Measurements from ENCODE around the gene ATP6V1E1.

The ATP6V1E1 gene

GRCh38 chr22:17606496-17606895 lies 22.1 kb downstream of the ATP6V1E1 start:
- Mint-ChIP-seq H3K9me3 (ENCODE audit: low read depth) (no peaks in the 10 kb centered on the region), H3K27ac (no peak overlapping the region), H3K4me1 (ENCODE audit: low read depth) (peaks cover 2% of the 10 kb centered on the region)

GRCh38 chr22:17603668-17604067 lies 24.9 kb downstream of the ATP6V1E1 start:
- no peak overlapping the region for H3K4me3 Mint-ChIP-seq
- no peak overlapping the region for H3K27ac Mint-ChIP-seq
- H3K36me3 Mint-ChIP-seq: peaks cover 4% of the 10 kb centered on the region
- no peaks in the 10 kb centered on the region for H3K9me3 Mint-ChIP-seq (ENCODE audit: low read depth)
- no peaks in the 10 kb centered on the region for H3K27me3 Mint-ChIP-seq
- peaks cover 3% of the 10 kb centered on the region for H3K4me1 Mint-ChIP-seq (ENCODE audit: low read depth)

More at GRCh38 chr22:17606496-17606895, 22.1 kb downstream of the ATP6V1E1 start:
- Mint-ChIP-seq H3K4me3 (no peak overlapping the region), H3K27me3 (no peaks in the 10 kb centered on the region), H3K36me3 (no peaks in the 10 kb centered on the region)

GRCh38 chr22:17601031-17601430 lies 27.5 kb downstream of the ATP6V1E1 start:
- Mint-ChIP-seq H3K36me3 (peaks cover 17% of the 10 kb centered on the region), H3K27ac (peak overlapping the region; percentile 73), H3K4me3 (no peak overlapping the region), H3K4me1 (ENCODE audit: low read depth) (peaks cover 3% of the 10 kb centered on the region), H3K27me3 (no peaks in the 10 kb centered on the region), H3K9me3 (ENCODE audit: low read depth) (no peaks in the 10 kb centered on the region)

- Mint-ChIP-seq H3K9me3 (ENCODE audit: low read depth) (no peaks in the 10 kb centered on the region), H3K27me3 (no peaks in the 10 kb centered on the region), H3K27ac (no peak overlapping the region), H3K4me3 (no peak overlapping the region), H3K4me1 (ENCODE audit: low read depth) (peaks cover 3% of the 10 kb centered on the region), H3K36me3 (peaks cover 17% of the 10 kb centered on the region)
Measured at GRCh38 chr22:17598318-17598717, 30.2 kb downstream of the ATP6V1E1 start.

- Mint-ChIP-seq H3K4me3 (no peak overlapping the region), H3K4me1 (ENCODE audit: low read depth) (peaks cover 3% of the 10 kb centered on the region), H3K9me3 (ENCODE audit: low read depth) (no peaks in the 10 kb centered on the region), H3K36me3 (peaks cover 20% of the 10 kb centered on the region), H3K27ac (no peak overlapping the region), H3K27me3 (no peaks in the 10 kb centered on the region)
Measured at GRCh38 chr22:17597217-17597616, 31.3 kb downstream of the ATP6V1E1 start.

- no peak overlapping the region for H3K4me3 Mint-ChIP-seq
- H3K4me1 Mint-ChIP-seq (ENCODE audit: low read depth): peaks cover 2% of the 10 kb centered on the region
- no peaks in the 10 kb centered on the region for H3K9me3 Mint-ChIP-seq (ENCODE audit: low read depth)
- no peak overlapping the region for H3K27ac Mint-ChIP-seq
- H3K27me3 Mint-ChIP-seq: no peaks in the 10 kb centered on the region
- peaks cover 20% of the 10 kb centered on the region for H3K36me3 Mint-ChIP-seq
Measured at GRCh38 chr22:17596226-17596625, 32.3 kb downstream of the ATP6V1E1 start.

- no peaks in the 10 kb centered on the region for H3K4me1 Mint-ChIP-seq (ENCODE audit: low read depth)
- H3K36me3 Mint-ChIP-seq: peaks cover 9% of the 10 kb centered on the region
- no peak overlapping the region for H3K4me3 Mint-ChIP-seq
- peak overlapping the region; percentile 68 for H3K27ac Mint-ChIP-seq
- no peaks in the 10 kb centered on the region for H3K9me3 Mint-ChIP-seq (ENCODE audit: low read depth)
- H3K27me3 Mint-ChIP-seq: no peaks in the 10 kb centered on the region
Measured at GRCh38 chr22:17592201-17592600, 36.3 kb downstream of the ATP6V1E1 start.

- Mint-ChIP-seq H3K27me3 (no peaks in the 10 kb centered on the region), H3K27ac (no peak overlapping the region), H3K4me3 (no peak overlapping the region), H3K36me3 (peaks cover 3% of the 10 kb centered on the region), H3K4me1 (ENCODE audit: low read depth) (no peaks in the 10 kb centered on the region), H3K9me3 (ENCODE audit: low read depth) (no peaks in the 10 kb centered on the region)
Measured at GRCh38 chr22:17590586-17590985, 38.0 kb downstream of the ATP6V1E1 start.

- Mint-ChIP-seq H3K36me3 (peaks cover 3% of the 10 kb centered on the region), H3K4me1 (ENCODE audit: low read depth) (no peaks in the 10 kb centered on the region), H3K4me3 (no peak overlapping the region), H3K27me3 (no peaks in the 10 kb centered on the region), H3K27ac (peak overlapping the region; percentile 8), H3K9me3 (ENCODE audit: low read depth) (no peaks in the 10 kb centered on the region)
Measured at GRCh38 chr22:17589810-17590375, 38.7 kb downstream of the ATP6V1E1 start.

- no peak overlapping the region for H3K4me3 Mint-ChIP-seq
- peaks cover 3% of the 10 kb centered on the region for H3K36me3 Mint-ChIP-seq
- no peak overlapping the region for H3K27ac Mint-ChIP-seq
- H3K4me1 Mint-ChIP-seq (ENCODE audit: low read depth): no peaks in the 10 kb centered on the region
- no peaks in the 10 kb centered on the region for H3K9me3 Mint-ChIP-seq (ENCODE audit: low read depth)
- H3K27me3 Mint-ChIP-seq: no peaks in the 10 kb centered on the region
Measured at GRCh38 chr22:17588606-17589005, 39.9 kb downstream of the ATP6V1E1 start.

GRCh38 chr22:17587629-17588028 lies 40.9 kb downstream of the ATP6V1E1 start:
- Mint-ChIP-seq H3K4me3 (no peak overlapping the region), H3K36me3 (no peaks in the 10 kb centered on the region), H3K4me1 (ENCODE audit: low read depth) (no peaks in the 10 kb centered on the region), H3K27me3 (no peaks in the 10 kb centered on the region), H3K9me3 (ENCODE audit: low read depth) (no peaks in the 10 kb centered on the region), H3K27ac (no peak overlapping the region)

- Mint-ChIP-seq H3K27me3 (no peaks in the 10 kb centered on the region), H3K9me3 (ENCODE audit: low read depth) (no peaks in the 10 kb centered on the region), H3K4me3 (no peak overlapping the region), H3K36me3 (no peaks in the 10 kb centered on the region), H3K4me1 (ENCODE audit: low read depth) (no peaks in the 10 kb centered on the region), H3K27ac (no peak overlapping the region)
Measured at GRCh38 chr22:17586831-17587440, 41.6 kb downstream of the ATP6V1E1 start.

GRCh38 chr22:17583151-17583550 lies 45.4 kb downstream of the ATP6V1E1 start:
- peaks cover 2% of the 10 kb centered on the region for H3K27me3 Mint-ChIP-seq
- no peak overlapping the region for H3K4me3 Mint-ChIP-seq
- no peak overlapping the region for H3K27ac Mint-ChIP-seq
- no peaks in the 10 kb centered on the region for H3K9me3 Mint-ChIP-seq (ENCODE audit: low read depth)
- no peaks in the 10 kb centered on the region for H3K4me1 Mint-ChIP-seq (ENCODE audit: low read depth)
- H3K36me3 Mint-ChIP-seq: no peaks in the 10 kb centered on the region

GRCh38 chr22:17581631-17582030 lies 46.9 kb downstream of the ATP6V1E1 start:
- Mint-ChIP-seq H3K9me3 (ENCODE audit: low read depth) (no peaks in the 10 kb centered on the region), H3K4me1 (ENCODE audit: low read depth) (no peaks in the 10 kb centered on the region), H3K27me3 (peaks cover 2% of the 10 kb centered on the region), H3K27ac (no peak overlapping the region), H3K36me3 (no peaks in the 10 kb centered on the region), H3K4me3 (no peak overlapping the region)

GRCh38 chr22:17581056-17581455 lies 47.5 kb downstream of the ATP6V1E1 start:
- Mint-ChIP-seq H3K4me1 (ENCODE audit: low read depth) (no peaks in the 10 kb centered on the region), H3K27ac (no peak overlapping the region), H3K9me3 (ENCODE audit: low read depth) (no peaks in the 10 kb centered on the region), H3K36me3 (no peaks in the 10 kb centered on the region), H3K4me3 (no peak overlapping the region), H3K27me3 (peaks cover 2% of the 10 kb centered on the region)

GRCh38 chr22:17580441-17581031 lies 48.0 kb downstream of the ATP6V1E1 start:
- H3K27ac Mint-ChIP-seq: no peak overlapping the region
- no peaks in the 10 kb centered on the region for H3K4me1 Mint-ChIP-seq (ENCODE audit: low read depth)
- no peaks in the 10 kb centered on the region for H3K36me3 Mint-ChIP-seq
- H3K27me3 Mint-ChIP-seq: peaks cover 2% of the 10 kb centered on the region
- H3K9me3 Mint-ChIP-seq (ENCODE audit: low read depth): no peaks in the 10 kb centered on the region
- H3K4me3 Mint-ChIP-seq: no peak overlapping the region
